Measurements from ENCODE around the gene MLLT1.

The MLLT1 gene

DNA sequence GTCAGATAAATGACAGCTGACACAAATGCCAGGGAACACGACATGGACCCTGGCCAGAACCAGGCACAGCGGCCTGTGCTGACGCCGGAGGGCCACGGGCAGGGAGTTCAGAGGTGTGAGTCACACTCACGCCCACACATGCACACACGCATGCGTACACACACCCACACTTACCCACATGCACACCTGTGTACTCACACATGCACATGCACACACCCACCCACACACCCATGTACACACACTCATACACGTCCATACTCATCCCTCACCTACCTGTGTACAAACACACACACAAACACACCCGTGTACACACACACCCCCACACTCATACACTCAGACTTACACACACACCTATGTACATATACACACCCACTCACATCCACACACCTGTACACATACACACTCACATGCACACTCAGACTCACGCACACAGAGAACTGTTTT is 40.4 kb downstream of the MLLT1 start:
- TF ChIP-seq POLR2A (IDR thresholded peaks at IDR 0.05; ENCODE audit: extremely low read depth, insufficient read length) (no peak), MYC (IDR thresholded peaks at IDR 0.05; ENCODE audit: low read depth, low read length) (no peak)
- TF ChIP-seq, protein P1, sequence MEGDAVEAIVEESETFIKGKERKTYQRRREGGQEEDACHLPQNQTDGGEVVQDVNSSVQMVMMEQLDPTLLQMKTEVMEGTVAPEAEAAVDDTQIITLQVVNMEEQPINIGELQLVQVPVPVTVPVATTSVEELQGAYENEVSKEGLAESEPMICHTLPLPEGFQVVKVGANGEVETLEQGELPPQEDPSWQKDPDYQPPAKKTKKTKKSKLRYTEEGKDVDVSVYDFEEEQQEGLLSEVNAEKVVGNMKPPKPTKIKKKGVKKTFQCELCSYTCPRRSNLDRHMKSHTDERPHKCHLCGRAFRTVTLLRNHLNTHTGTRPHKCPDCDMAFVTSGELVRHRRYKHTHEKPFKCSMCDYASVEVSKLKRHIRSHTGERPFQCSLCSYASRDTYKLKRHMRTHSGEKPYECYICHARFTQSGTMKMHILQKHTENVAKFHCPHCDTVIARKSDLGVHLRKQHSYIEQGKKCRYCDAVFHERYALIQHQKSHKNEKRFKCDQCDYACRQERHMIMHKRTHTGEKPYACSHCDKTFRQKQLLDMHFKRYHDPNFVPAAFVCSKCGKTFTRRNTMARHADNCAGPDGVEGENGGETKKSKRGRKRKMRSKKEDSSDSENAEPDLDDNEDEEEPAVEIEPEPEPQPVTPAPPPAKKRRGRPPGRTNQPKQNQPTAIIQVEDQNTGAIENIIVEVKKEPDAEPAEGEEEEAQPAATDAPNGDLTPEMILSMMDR (IDR thresholded peaks at IDR 0.05; ENCODE audit: low read depth, low read length) = no peak
- TF ChIP-seq, protein P2, sequence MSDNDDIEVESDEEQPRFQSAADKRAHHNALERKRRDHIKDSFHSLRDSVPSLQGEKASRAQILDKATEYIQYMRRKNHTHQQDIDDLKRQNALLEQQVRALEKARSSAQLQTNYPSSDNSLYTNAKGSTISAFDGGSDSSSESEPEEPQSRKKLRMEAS (IDR thresholded peaks at IDR 0.05; ENCODE audit: low read depth, low read length) = no peak
- no peak for DNase-seq (ENCODE audit: low read depth)
- H3K4me3 ChIP-seq (ENCODE audit: low read depth, low read length) = no peak overlapping the region

DNA sequence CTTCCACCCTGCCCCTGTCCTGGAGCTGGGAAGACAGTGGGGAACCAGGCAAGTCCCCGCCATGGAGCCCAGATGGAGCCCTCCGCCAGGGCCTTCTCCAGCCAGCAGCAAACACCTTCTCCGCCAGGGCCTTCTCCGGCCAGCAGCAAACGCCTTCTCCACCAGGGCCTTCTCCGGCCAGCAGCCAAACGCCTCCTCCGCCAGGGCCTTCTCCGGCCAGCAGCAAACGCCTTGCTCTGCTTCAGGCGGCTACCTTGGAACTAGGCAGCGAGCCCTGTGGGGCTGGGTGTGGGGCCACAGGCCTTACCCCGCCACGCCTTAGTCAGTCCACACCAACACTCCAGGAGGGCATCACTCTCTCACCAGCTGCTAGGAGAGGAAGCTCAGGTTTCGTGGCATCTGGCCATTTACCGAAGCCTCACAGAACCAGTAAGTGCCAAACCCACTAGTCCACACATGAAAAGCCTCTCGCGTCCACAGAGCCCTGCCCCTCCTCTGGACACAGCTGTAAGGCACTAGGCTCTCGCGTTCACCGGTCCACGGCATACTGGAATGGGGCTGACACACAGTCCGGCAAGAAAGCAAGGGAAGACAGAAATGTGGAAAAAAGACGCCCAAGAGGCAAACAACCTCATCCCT is 41.0 kb downstream of the MLLT1 start:
- TF ChIP-seq, protein P2 (IDR thresholded peaks at IDR 0.05; ENCODE audit: low read depth, low read length) = no peak
- no peak for TF ChIP-seq MYC (IDR thresholded peaks at IDR 0.05; ENCODE audit: low read depth, low read length)
- TF ChIP-seq, protein P1 (IDR thresholded peaks at IDR 0.05; ENCODE audit: low read depth, low read length) = no peak
- no peak for TF ChIP-seq POLR2A (IDR thresholded peaks at IDR 0.05; ENCODE audit: extremely low read depth, insufficient read length)
- no peak for DNase-seq (ENCODE audit: low read depth)
- H3K4me3 ChIP-seq (ENCODE audit: low read depth, low read length) = no peak overlapping the region

DNA sequence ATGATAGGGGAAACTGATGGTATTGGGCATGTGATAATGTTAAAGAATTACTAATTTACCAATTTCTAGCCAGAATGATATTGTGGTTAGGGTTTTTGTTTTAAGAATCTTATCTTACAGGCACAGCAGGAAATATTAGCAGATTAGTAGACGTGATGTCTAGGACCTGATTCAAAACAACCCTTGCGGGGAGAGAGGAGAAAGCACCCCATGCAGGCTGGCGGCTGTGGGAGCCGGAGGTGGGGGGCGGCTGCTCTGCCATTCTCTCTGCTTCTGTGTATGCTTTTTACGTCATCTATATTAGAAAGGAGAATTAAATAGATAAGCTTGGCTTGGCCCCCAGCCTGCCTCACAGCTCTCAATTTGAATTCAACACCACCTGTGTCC is 41.5 kb downstream of the MLLT1 start:
- no peak for DNase-seq (ENCODE audit: low read depth)
- TF ChIP-seq POLR2A (IDR thresholded peaks at IDR 0.05; ENCODE audit: extremely low read depth, insufficient read length) (no peak), MYC (IDR thresholded peaks at IDR 0.05; ENCODE audit: low read depth, low read length) (no peak)
- TF ChIP-seq, protein P2 (IDR thresholded peaks at IDR 0.05; ENCODE audit: low read depth, low read length) = no peak
- TF ChIP-seq, protein P1 (IDR thresholded peaks at IDR 0.05; ENCODE audit: low read depth, low read length) = no peak
- H3K4me3 ChIP-seq (ENCODE audit: low read depth, low read length) = no peak overlapping the region

DNA sequence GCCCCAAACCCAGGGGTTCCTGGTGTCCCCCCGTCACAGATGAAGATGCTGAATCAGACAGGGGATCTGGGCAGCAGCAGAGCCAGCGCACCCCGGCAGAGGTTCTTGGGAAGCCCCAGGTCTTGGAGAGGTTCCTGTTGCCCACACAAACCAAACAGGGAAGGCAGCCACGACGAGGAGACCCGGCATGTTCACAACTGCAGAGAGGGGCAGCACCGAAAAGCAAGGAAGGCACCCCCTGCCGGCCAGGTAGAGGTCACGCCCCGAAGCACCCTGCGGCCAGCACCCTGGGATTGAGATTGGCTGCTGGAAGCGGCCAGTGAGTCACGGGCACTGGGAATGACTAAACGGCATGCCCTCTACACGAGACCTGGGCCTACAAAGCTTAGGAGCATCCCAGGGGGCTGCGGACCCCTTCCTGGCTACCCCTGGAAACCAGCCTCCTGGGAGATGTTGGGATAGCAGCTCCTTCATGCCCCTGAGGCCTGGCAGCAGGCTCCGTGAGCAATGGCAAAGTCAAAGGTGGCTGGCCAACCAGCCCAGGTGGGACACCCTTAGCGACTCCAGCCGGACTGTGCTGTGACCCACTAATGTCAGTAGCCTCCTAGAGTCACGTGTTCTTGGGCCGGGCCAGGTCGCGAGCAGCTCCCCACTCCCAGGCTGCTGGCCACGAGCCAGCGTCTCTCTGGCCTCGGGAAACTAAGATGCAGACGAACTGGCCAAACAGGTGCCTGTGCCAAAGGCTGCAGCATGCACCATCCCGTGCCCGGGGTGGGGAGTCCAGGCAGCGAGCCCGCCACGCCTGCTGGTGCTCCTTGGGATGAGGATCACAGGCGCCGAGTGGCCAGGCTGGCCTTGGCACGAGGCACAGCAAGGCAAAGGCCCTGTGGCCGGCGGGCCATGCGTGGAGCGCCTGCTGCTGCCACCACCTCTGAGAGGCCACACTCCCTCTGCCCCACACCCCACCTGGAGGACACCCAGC is 43.2 kb downstream of the MLLT1 start:
- no peak overlapping the region for H3K4me3 ChIP-seq (ENCODE audit: low read depth, low read length)
- DNase-seq (ENCODE audit: low read depth) = no peak
- TF ChIP-seq, protein P1 (IDR thresholded peaks at IDR 0.05; ENCODE audit: low read depth, low read length) = no peak

DNA sequence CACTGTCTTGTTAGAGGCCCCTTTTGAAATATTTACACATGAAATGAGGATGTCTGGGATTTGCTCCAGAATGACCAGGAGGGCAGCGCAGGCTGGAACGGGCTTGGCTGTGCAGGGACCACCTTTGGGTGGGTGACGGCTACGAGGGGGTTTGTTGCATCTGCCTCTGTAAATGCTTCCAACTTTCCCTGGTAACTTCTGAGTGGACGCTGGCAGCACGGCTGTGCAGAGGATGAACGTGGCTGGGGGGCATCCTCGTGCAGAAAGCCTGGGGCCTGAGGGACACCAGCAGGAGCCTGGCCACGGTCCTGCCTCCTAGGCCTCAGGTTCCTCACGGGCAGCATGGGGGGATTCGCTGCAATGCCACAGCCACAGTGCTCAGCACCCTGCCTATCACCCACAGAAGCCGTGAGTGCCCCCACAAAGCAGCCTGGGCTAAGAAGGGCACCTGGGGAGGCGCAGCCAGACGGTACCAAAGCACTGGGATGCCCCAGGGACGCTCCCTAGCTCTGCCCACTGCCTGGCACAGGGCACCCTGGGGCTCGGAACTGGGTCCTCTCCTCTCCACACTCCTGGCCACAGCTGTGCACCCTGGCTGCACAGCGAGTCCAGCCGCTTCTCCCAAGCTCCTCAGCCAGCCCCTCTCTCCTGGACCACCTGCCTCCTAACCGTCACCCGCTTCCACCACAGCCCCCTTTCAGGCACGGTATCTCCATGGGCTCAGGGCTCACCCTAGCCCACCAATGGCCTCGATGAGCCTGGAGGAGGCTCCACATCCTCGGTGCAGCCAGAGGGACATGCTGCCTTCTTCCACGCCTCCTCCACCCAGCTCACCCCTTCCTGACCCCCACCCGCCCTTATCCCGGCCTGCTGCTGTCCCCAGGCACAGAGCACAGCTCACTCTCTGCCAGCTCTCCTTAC is 44.5 kb downstream of the MLLT1 start:
- no peak overlapping the region for H3K4me3 ChIP-seq (ENCODE audit: low read depth, low read length)
- DNase-seq (ENCODE audit: low read depth) = no peak
- TF ChIP-seq, protein P1 (IDR thresholded peaks at IDR 0.05; ENCODE audit: low read depth, low read length) = no peak
- TF ChIP-seq MYC (IDR thresholded peaks at IDR 0.05; ENCODE audit: low read depth, low read length) (no peak), POLR2A (IDR thresholded peaks at IDR 0.05; ENCODE audit: extremely low read depth, insufficient read length) (no peak)
- TF ChIP-seq, protein P2 (IDR thresholded peaks at IDR 0.05; ENCODE audit: low read depth, low read length) = no peak
